ENCODE measurements around the gene SMC1B. TPM values are rescaled to one million over a fixed set of nuclear protein-coding genes. Genes with fewer than 3 reads are reported as not detected.

The SMC1B gene
- total RNA-seq, 1 experiment from 2014 or later = 0.10 TPM

DNA sequence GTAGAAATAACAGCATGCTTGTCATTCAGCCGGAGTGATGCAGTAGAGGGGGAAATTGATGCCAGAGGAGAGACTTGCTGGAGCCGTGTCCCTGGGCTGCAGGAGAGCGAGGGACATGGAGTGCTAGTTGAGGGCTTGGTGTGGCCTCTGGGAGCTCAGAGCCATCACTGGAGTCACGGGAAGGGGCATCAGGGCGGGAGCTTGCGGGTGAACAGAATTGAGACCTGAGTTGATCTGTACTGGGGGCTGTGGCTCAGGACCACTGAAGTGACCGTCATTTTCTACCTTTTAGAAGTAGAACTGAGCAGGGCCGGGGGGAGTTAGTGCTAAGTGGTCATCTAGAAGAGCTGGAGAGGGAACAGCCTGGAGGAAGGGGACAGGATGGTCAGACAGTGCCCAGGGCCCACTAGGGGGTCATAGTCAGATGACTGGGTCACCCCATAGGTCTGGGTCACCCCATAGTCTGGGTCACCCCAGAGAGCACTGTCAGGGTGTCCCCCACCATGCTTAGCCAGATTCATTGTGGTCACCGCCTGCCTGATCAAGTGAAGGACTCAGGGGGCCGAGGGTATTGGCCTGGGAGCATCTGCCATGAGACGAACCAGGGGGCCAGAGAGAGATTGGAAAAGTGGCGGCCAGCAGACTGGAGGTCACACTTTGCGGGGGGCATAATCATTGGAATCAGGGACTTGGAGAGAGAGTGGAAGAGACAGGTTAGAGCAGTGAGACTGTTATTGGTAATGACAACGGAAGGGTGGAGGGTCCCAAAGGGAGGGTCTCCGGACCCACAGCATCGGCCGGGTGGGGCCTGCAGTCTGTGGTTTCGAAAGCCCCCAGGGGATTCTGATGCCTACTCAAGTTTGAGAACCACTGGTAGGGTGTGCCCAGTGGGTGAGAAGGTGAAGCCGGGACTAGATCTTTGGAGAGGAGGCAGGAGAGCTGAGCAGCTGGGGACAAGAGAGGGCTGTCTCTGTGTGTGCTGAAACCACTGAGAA lies 15.3 kb upstream of the SMC1B start:
- Histone ChIP-seq H3K36me3 (ENCODE audit: control insufficient read depth, insufficient read depth, low read length) (no peaks in the 10 kb centered on the region), H3K4me1 (ENCODE audit: control insufficient read depth, insufficient read depth, low read length) (no peaks in the 10 kb centered on the region), H3K27ac (ENCODE audit: low read length) (no peak overlapping the region), H3K4me3 (ENCODE audit: low read depth in 2 of 2, low read length in 2 of 2) (no peak overlapping the region), H3K27me3 (ENCODE audit: control insufficient read depth, insufficient read depth, low read length) (no peaks in the 10 kb centered on the region), H3K9me3 (ENCODE audit: control insufficient read depth, insufficient read depth, low read depth, low read length) (no peaks in the 10 kb centered on the region)
- POLR2A ChIA-PET = interaction anchor here (0.6 kb wide), 1 partner anchor 166 kb away, joined by 3 read pairs; no protein-coding TSS in a partner anchor
- no peak for ATAC-seq
- intact Hi-C loops (cut with micrococcal nuclease; ENCODE audit: unreplicated experiment) (no loop called here), in situ Hi-C loops (cut with HindIII; ENCODE audit: low pct_unique_long_range_greater_than_20kb, low sequenced_read_pairs) (no loop called here)
- BruUV-seq (replicated peaks) = no TSS peak
- CTCF ChIA-PET = no interaction called here
- no peak for DNase-seq (ENCODE audit: low read depth, low spot score)
- TF ChIP-seq, protein P1, sequence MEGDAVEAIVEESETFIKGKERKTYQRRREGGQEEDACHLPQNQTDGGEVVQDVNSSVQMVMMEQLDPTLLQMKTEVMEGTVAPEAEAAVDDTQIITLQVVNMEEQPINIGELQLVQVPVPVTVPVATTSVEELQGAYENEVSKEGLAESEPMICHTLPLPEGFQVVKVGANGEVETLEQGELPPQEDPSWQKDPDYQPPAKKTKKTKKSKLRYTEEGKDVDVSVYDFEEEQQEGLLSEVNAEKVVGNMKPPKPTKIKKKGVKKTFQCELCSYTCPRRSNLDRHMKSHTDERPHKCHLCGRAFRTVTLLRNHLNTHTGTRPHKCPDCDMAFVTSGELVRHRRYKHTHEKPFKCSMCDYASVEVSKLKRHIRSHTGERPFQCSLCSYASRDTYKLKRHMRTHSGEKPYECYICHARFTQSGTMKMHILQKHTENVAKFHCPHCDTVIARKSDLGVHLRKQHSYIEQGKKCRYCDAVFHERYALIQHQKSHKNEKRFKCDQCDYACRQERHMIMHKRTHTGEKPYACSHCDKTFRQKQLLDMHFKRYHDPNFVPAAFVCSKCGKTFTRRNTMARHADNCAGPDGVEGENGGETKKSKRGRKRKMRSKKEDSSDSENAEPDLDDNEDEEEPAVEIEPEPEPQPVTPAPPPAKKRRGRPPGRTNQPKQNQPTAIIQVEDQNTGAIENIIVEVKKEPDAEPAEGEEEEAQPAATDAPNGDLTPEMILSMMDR (IDR thresholded peaks at IDR 0.05) = no peak
- no peak for TF ChIP-seq SIN3A (IDR thresholded peaks at IDR 0.05; ENCODE audit: borderline replicate concordance, insufficient read depth, low read depth, low read length)
- TF ChIP-seq TCF7L2 (IDR thresholded peaks at IDR 0.05; ENCODE audit: low read depth, low read length) = no peak
- TF ChIP-seq, protein P2, sequence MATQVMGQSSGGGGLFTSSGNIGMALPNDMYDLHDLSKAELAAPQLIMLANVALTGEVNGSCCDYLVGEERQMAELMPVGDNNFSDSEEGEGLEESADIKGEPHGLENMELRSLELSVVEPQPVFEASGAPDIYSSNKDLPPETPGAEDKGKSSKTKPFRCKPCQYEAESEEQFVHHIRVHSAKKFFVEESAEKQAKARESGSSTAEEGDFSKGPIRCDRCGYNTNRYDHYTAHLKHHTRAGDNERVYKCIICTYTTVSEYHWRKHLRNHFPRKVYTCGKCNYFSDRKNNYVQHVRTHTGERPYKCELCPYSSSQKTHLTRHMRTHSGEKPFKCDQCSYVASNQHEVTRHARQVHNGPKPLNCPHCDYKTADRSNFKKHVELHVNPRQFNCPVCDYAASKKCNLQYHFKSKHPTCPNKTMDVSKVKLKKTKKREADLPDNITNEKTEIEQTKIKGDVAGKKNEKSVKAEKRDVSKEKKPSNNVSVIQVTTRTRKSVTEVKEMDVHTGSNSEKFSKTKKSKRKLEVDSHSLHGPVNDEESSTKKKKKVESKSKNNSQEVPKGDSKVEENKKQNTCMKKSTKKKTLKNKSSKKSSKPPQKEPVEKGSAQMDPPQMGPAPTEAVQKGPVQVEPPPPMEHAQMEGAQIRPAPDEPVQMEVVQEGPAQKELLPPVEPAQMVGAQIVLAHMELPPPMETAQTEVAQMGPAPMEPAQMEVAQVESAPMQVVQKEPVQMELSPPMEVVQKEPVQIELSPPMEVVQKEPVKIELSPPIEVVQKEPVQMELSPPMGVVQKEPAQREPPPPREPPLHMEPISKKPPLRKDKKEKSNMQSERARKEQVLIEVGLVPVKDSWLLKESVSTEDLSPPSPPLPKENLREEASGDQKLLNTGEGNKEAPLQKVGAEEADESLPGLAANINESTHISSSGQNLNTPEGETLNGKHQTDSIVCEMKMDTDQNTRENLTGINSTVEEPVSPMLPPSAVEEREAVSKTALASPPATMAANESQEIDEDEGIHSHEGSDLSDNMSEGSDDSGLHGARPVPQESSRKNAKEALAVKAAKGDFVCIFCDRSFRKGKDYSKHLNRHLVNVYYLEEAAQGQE (IDR thresholded peaks at IDR 0.05; ENCODE audit: insufficient read depth in 1 of 2, low read depth in 2 of 2, low read length in 1 of 2) = no peak
- TF ChIP-seq POLR2AphosphoS5 (IDR thresholded peaks at IDR 0.05; ENCODE audit: low read depth, low read length) = no peak

DNA sequence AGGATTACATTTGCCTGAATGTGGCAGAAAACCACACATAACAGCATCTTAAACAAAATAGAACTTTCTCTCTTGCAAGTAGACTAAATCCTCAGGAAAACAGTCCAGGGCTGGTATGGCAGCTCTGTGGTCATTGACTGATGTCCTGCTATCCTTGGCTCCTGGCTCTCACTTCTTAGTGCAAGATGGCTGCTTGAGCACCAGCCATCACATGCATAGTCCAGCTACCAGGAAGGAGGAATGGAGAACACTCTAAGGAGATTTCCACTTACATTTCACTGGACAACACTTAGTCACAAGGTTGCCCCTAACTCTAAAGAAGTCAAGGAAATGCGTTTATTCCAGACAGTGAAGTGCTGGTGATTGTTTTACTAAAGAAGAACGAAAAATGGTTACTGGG lies 13.7 kb upstream of the SMC1B start:
- no TSS peak for BruUV-seq (replicated peaks)
- Histone ChIP-seq H3K4me1 (ENCODE audit: control insufficient read depth, insufficient read depth, low read length) (no peaks in the 10 kb centered on the region), H3K27ac (ENCODE audit: low read length) (no peak overlapping the region), H3K9me3 (ENCODE audit: control insufficient read depth, insufficient read depth, low read depth, low read length) (no peaks in the 10 kb centered on the region), H3K4me3 (ENCODE audit: low read depth in 2 of 2, low read length in 2 of 2) (no peak overlapping the region), H3K36me3 (ENCODE audit: control insufficient read depth, insufficient read depth, low read length) (no peaks in the 10 kb centered on the region), H3K27me3 (ENCODE audit: control insufficient read depth, insufficient read depth, low read length) (no peaks in the 10 kb centered on the region)
- ATAC-seq (no peak), DNase-seq (ENCODE audit: low read depth, low spot score) (no peak)
- TF ChIP-seq TCF7L2 (IDR thresholded peaks at IDR 0.05; ENCODE audit: low read depth, low read length) (no peak), SIN3A (IDR thresholded peaks at IDR 0.05; ENCODE audit: borderline replicate concordance, insufficient read depth, low read depth, low read length) (no peak), POLR2AphosphoS5 (IDR thresholded peaks at IDR 0.05; ENCODE audit: low read depth, low read length) (no peak)
- TF ChIP-seq, protein P1 (IDR thresholded peaks at IDR 0.05) = no peak
- TF ChIP-seq, protein P2 (IDR thresholded peaks at IDR 0.05; ENCODE audit: insufficient read depth in 1 of 2, low read depth in 2 of 2, low read length in 1 of 2) = no peak
- ChIA-PET POLR2A (no interaction called here), CTCF (no interaction called here)
- intact Hi-C loops (cut with micrococcal nuclease; ENCODE audit: unreplicated experiment) = no loop called here
- in situ Hi-C loops (cut with HindIII; ENCODE audit: low pct_unique_long_range_greater_than_20kb, low sequenced_read_pairs) = no loop called here
